Liver (tissue), 9 donors: ENCODE data around the gene PHKG1. TPM values are rescaled to one million over a fixed set of nuclear protein-coding genes. Genes with fewer than 3 reads are reported as not detected.

Experiments
- DNase-seq: peaks from one replicate; pipeline ENCODE4 v3.0.0-alpha.2; 2017; ENCODE audit warnings: low spot score
- H3K27ac ChIP-seq, 2 donors: one replicate each; pipeline ENCODE4 v1.7.0; 2013; ENCODE audit warnings: inconsistent platforms in 2 of 2, low read length in 2 of 2, control low read depth in 1 of 2, low read depth in 1 of 2, mild to moderate bottlenecking in 1 of 2
- H3K27me3 ChIP-seq, 4 donors: one replicate each; pipeline versions ENCODE4 v1.6.1 to v1.7.0; 2013; ENCODE audit warnings: low read length in 3 of 4, inconsistent platforms in 1 of 4, mild to moderate bottlenecking in 1 of 4, moderate library complexity in 1 of 4; ENCODE audit not compliant: control insufficient read depth in 4 of 4, insufficient read depth in 4 of 4
- H3K36me3 ChIP-seq, 4 donors: one replicate each; pipeline versions ENCODE4 v1.6.1 to v1.7.0; 2013; ENCODE audit warnings: low read length in 3 of 4, mild to moderate bottlenecking in 3 of 4, low read depth in 1 of 4, moderate library complexity in 1 of 4; ENCODE audit not compliant: control insufficient read depth in 4 of 4, insufficient read depth in 3 of 4
- H3K4me1 ChIP-seq, 4 donors: one replicate each; pipeline versions ENCODE4 v1.6.1 to v1.7.0; 2013; ENCODE audit warnings: low read length in 3 of 4, mild to moderate bottlenecking in 3 of 4, moderate library complexity in 1 of 4; ENCODE audit not compliant: control insufficient read depth in 4 of 4, insufficient read depth in 4 of 4
- H3K4me3 ChIP-seq, 3 donors: one replicate each; pipeline versions ENCODE4 v1.6.1 to v1.7.0; 2013; ENCODE audit warnings: low read length in 3 of 3, control low read depth in 1 of 3, low read depth in 1 of 3, mild to moderate bottlenecking in 1 of 3
- H3K9ac ChIP-seq, 2 donors: one replicate each; pipeline ENCODE4 v1.7.0; 2013; ENCODE audit warnings: low read length in 2 of 2, mild to moderate bottlenecking in 2 of 2, moderate library complexity in 2 of 2, control low read depth in 1 of 2, low read depth in 1 of 2
- H3K9me3 ChIP-seq, 4 donors: one replicate each; pipeline versions ENCODE4 v1.6.1 to v1.7.0; 2013; ENCODE audit warnings: low read length in 3 of 4; ENCODE audit not compliant: control insufficient read depth in 4 of 4
- EGR1 ChIP-seq, 2 donors: IDR thresholded peaks; 2 replicates each; pipeline ENCODE4 v1.6.1; 2016 to 2018; ENCODE audit warnings: antibody characterized with exemption in 2 of 2, low read depth in 2 of 2
- FOXA1 ChIP-seq: IDR thresholded peaks from 2 replicates; pipeline ENCODE4 v1.6.1; 2016; ENCODE audit warnings: antibody characterized with exemption
- FOXA2 ChIP-seq: IDR thresholded peaks from 2 replicates; pipeline ENCODE4 v1.6.1; 2016; ENCODE audit warnings: antibody characterized with exemption
- GABPA ChIP-seq, 2 donors: IDR thresholded peaks in 1 of 2; conservative IDR thresholded peaks in 1 of 2; 2 replicates each; pipeline ENCODE4 v1.6.1; 2016; ENCODE audit warnings: antibody characterized with exemption in 2 of 2, mild to moderate bottlenecking in 1 of 2, moderate library complexity in 1 of 2
- HNF4A ChIP-seq, 2 donors: conservative IDR thresholded peaks; 2 replicates each; pipeline ENCODE4 v1.6.1; 2016; ENCODE audit warnings: antibody characterized with exemption in 2 of 2, mild to moderate bottlenecking in 2 of 2
- HNF4G ChIP-seq: IDR thresholded peaks from 2 replicates; pipeline ENCODE4 v1.6.1; 2016; ENCODE audit warnings: antibody characterized with exemption
- JUND ChIP-seq, 2 donors: IDR thresholded peaks; 2 replicates each; pipeline ENCODE4 v1.6.1; 2016; ENCODE audit warnings: antibody characterized with exemption in 2 of 2
- NR2F2 ChIP-seq: IDR thresholded peaks from 2 replicates; pipeline ENCODE4 v1.6.1; 2016; ENCODE audit warnings: antibody characterized with exemption
- RAD21 ChIP-seq, 2 donors: IDR thresholded peaks; 2 replicates each; pipeline ENCODE4 v1.6.1; 2016; ENCODE audit warnings: antibody characterized with exemption in 2 of 2, mild to moderate bottlenecking in 2 of 2
- RXRA ChIP-seq, 2 donors: IDR thresholded peaks; 2 replicates each; pipeline ENCODE4 v1.6.1; 2017 to 2018; ENCODE audit warnings: antibody characterized with exemption in 2 of 2, mild to moderate bottlenecking in 1 of 2
- SP1 ChIP-seq: IDR thresholded peaks from 2 replicates; pipeline ENCODE4 v1.6.1; 2018; ENCODE audit warnings: antibody characterized with exemption, mild to moderate bottlenecking
- TAF1 ChIP-seq: conservative IDR thresholded peaks from 2 replicates; pipeline ENCODE4 v1.6.1; 2016; ENCODE audit warnings: antibody characterized with exemption, mild to moderate bottlenecking
- YY1 ChIP-seq: IDR thresholded peaks from 2 replicates; pipeline ENCODE4 v1.6.1; 2016; ENCODE audit warnings: antibody characterized with exemption, mild to moderate bottlenecking
- WGBS: extraction: QIAGEN DNeasy Blood & Tissue Kit; methylation state at CpG from one replicate; pipeline ENCODE4 v1.1.7; 2013; 5-methylcytosine and 5-hydroxymethylcytosine counted together
- polyA plus RNA-seq, 2 donors: library from polyadenylated mRNA; stranded (reverse) in 1 of 2; unstranded in 1 of 2; fragments of 200-250 nt in 1 of 2; fragments of >200 nt in 1 of 2; fragmentation: Nextera tagmentation in 1 of 2; extraction: Ambion mirVana in 1 of 2; gene quantifications; one replicate each; pipeline versions ENCODE4 v1.2.1 to v1.2.3, GENCODE V29; 2013 to 2015
- total RNA-seq, 2 donors: library from RNA; depleted of rRNA; stranded (reverse); fragments of >200 nt; gene quantifications; one replicate each; pipeline ENCODE4 v1.2.3, GENCODE V29; 2014
- TF ChIP-seq, protein P1 (sequence below): fragments of 150-350 bp; IDR thresholded peaks from 2 replicates; pipeline ENCODE4 v1.5.1; 2017; ENCODE audit warnings: improper control_type of control experiment, low read depth, low read length; ENCODE audit not compliant: missing input control
- TF ChIP-seq, protein P2 (sequence below): IDR thresholded peaks from 2 replicates; pipeline ENCODE4 v1.6.1; 2016; ENCODE audit warnings: antibody characterized with exemption, mild to moderate bottlenecking
- TF ChIP-seq, protein P3 (sequence below): IDR thresholded peaks from 2 replicates; pipeline ENCODE4 v1.6.1; 2016; ENCODE audit warnings: antibody characterized with exemption
- TF ChIP-seq, protein P4 (sequence below): IDR thresholded peaks from 2 replicates; pipeline ENCODE4 v1.6.1; 2016; ENCODE audit warnings: antibody characterized with exemption
- TF ChIP-seq, protein P5 (sequence below): IDR thresholded peaks from 2 replicates; pipeline ENCODE4 v1.6.1; 2016; ENCODE audit warnings: antibody characterized with exemption
- donor health status: healthy.
- donor health status: healthy.
- donor health status: healthy.
- donor health status: healthy.
- donor health status: healthy.

The PHKG1 gene
- total and polyA plus RNA-seq, 4 donors = 0.18 to 1.0 (median 0.24) TPM

DNA sequence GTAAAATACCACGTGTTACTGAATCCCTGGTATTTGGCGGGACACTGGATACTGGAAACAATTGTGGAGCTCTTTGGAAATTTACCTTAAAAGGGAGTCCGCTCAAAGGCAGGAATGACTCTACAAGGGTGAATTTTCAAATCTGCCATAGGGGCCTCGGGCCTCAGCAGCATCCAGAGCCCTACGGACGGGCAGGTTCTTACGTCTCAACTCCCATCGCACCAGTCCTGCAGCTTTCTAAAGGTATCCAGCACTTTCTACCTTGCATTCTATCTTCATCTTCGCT, 41.8 kb downstream of the PHKG1 start:
- Histone ChIP-seq H3K36me3 (peaks cover 2 to 19% (median 10%) of the 10 kb centered on the region in 4 donors), H3K4me1 (peaks cover 11 to 23% (median 16%) of the 10 kb centered on the region in 4 donors), H3K27ac (peak overlapping the region; percentile 90 to 92), H3K9me3 (no peaks in the 10 kb centered on the region), H3K27me3 (no peaks in the 10 kb centered on the region), H3K9ac (peak overlapping the region; percentile 86 to 99), H3K4me3 (peak overlapping the region; percentile 63 to 88 (median 87))
- under 1% methylated on average over 9 of the region's 9 CpGs for WGBS
- TF ChIP-seq, protein P1, sequence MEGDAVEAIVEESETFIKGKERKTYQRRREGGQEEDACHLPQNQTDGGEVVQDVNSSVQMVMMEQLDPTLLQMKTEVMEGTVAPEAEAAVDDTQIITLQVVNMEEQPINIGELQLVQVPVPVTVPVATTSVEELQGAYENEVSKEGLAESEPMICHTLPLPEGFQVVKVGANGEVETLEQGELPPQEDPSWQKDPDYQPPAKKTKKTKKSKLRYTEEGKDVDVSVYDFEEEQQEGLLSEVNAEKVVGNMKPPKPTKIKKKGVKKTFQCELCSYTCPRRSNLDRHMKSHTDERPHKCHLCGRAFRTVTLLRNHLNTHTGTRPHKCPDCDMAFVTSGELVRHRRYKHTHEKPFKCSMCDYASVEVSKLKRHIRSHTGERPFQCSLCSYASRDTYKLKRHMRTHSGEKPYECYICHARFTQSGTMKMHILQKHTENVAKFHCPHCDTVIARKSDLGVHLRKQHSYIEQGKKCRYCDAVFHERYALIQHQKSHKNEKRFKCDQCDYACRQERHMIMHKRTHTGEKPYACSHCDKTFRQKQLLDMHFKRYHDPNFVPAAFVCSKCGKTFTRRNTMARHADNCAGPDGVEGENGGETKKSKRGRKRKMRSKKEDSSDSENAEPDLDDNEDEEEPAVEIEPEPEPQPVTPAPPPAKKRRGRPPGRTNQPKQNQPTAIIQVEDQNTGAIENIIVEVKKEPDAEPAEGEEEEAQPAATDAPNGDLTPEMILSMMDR = no peak
- TF ChIP-seq HNF4A (conservative IDR thresholded peaks at IDR 0.05) (no peak), JUND (IDR thresholded peaks at IDR 0.05) (no peak), NR2F2 (no peak), RXRA (IDR thresholded peaks at IDR 0.05) (no peak), FOXA2 (no peak), HNF4G (no peak), GABPA (IDR thresholded peaks at IDR 0.05 in 1 of 2, conservative IDR thresholded peaks at IDR 0.05 in 1 of 2) (no peak), EGR1 (IDR thresholded peaks at IDR 0.05; ENCODE audit: low read depth in 2 of 2) (no peak), RAD21 (IDR thresholded peaks at IDR 0.05) (no peak), YY1 (no peak), TAF1 (no peak), SP1 (no peak), FOXA1 (no peak)
- TF ChIP-seq, protein P2, sequence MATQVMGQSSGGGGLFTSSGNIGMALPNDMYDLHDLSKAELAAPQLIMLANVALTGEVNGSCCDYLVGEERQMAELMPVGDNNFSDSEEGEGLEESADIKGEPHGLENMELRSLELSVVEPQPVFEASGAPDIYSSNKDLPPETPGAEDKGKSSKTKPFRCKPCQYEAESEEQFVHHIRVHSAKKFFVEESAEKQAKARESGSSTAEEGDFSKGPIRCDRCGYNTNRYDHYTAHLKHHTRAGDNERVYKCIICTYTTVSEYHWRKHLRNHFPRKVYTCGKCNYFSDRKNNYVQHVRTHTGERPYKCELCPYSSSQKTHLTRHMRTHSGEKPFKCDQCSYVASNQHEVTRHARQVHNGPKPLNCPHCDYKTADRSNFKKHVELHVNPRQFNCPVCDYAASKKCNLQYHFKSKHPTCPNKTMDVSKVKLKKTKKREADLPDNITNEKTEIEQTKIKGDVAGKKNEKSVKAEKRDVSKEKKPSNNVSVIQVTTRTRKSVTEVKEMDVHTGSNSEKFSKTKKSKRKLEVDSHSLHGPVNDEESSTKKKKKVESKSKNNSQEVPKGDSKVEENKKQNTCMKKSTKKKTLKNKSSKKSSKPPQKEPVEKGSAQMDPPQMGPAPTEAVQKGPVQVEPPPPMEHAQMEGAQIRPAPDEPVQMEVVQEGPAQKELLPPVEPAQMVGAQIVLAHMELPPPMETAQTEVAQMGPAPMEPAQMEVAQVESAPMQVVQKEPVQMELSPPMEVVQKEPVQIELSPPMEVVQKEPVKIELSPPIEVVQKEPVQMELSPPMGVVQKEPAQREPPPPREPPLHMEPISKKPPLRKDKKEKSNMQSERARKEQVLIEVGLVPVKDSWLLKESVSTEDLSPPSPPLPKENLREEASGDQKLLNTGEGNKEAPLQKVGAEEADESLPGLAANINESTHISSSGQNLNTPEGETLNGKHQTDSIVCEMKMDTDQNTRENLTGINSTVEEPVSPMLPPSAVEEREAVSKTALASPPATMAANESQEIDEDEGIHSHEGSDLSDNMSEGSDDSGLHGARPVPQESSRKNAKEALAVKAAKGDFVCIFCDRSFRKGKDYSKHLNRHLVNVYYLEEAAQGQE = no peak
- TF ChIP-seq, protein P3, sequence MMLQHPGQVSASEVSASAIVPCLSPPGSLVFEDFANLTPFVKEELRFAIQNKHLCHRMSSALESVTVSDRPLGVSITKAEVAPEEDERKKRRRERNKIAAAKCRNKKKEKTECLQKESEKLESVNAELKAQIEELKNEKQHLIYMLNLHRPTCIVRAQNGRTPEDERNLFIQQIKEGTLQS = no peak
- TF ChIP-seq, protein P4, sequence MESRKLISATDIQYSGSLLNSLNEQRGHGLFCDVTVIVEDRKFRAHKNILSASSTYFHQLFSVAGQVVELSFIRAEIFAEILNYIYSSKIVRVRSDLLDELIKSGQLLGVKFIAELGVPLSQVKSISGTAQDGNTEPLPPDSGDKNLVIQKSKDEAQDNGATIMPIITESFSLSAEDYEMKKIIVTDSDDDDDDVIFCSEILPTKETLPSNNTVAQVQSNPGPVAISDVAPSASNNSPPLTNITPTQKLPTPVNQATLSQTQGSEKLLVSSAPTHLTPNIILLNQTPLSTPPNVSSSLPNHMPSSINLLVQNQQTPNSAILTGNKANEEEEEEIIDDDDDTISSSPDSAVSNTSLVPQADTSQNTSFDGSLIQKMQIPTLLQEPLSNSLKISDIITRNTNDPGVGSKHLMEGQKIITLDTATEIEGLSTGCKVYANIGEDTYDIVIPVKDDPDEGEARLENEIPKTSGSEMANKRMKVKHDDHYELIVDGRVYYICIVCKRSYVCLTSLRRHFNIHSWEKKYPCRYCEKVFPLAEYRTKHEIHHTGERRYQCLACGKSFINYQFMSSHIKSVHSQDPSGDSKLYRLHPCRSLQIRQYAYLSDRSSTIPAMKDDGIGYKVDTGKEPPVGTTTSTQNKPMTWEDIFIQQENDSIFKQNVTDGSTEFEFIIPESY = no peak
- TF ChIP-seq, protein P5, sequence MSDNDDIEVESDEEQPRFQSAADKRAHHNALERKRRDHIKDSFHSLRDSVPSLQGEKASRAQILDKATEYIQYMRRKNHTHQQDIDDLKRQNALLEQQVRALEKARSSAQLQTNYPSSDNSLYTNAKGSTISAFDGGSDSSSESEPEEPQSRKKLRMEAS = no peak
- DNase-seq = no peak
